ENCODE results near the gene NHSL1.

- TF ChIP-seq CTCF (IDR thresholded peaks at IDR 0.05; ENCODE audit: insufficient read depth, low read length, poor library complexity, severe bottlenecking) (no peak), EZH2phosphoT487 (conservative IDR thresholded peaks at IDR 0.05; ENCODE audit: low read length) (no peak)
Measured at GRCh38 chr6:138424004-138424904, 75.0 kb downstream of the NHSL1 start.
